Measurements from ENCODE around the gene NRROS. TPM values are rescaled to one million over a fixed set of nuclear protein-coding genes. Genes with fewer than 3 reads are reported as not detected.
"Not testable (repeated sequence)": the region's sequence is repeated elsewhere in the genome, so short reads cannot be mapped to it uniquely, and the experiment has no call there.

NRROS gene
- polyA plus RNA-seq, 1 donor = 2.1 TPM

DNA sequence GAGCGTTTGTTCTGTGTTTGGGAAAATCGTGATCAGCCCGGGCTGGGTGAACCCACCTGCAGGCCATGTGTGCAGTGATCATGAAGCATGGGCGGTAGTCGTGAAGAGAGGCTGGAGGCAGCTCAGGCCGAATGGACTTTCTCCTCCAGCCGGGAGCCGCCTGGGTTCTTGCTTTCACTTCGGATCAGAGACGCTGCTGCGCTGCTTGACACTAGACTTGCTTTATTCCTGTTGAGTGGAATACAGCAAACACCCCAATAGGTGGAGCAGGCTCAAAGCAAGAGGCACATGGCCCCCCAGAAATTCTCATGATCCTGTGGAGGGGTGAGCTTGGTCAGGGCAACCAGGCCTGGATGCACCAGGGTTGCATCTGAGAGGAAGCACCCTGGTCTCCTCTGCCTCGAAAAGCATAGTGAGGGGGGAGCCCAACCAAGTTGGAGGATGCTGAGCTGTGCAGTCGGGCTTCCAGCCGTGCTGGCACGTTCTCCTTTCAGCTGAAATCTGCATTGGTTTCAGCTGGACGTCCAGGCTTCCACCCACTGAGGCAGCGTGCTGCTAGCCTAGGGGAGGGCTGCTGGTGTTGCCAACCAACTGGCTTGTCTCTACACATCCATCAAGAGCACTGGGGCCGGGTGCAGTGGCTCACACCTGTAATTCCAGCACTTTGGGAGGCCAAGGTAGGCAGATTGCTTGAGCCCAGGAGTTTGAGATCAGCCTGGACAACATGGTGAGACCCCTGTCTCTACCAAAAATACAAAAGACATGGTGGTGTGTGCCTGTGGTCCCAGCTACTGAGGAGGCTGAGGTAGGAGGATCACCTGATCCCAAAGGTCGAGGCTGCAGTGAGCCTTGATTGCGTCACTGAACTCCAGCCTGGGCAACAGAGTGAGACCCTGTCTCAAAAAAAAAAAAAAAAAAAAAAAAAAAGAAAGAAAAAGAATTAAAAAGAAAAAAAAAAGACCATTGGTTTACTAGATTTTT lies 2.8 kb upstream of the NRROS start:
- WGBS (ENCODE audit: insufficient coverage, low lambda C conversion rate) = no CpG with 5 or more reads among the region's 20 CpGs
- H3K36me3 ChIP-seq (ENCODE audit: control insufficient read depth, insufficient read depth, low read length) = no peaks in the 10 kb centered on the region
- H3K27ac ChIP-seq (ENCODE audit: low read length) = no peak overlapping the region
- DNase-seq = no peak
- H3K9me3 ChIP-seq (ENCODE audit: control insufficient read depth, low read depth, low read length) = no peaks in the 10 kb centered on the region
- no peak overlapping the region for H3K4me3 ChIP-seq (ENCODE audit: low read length)
- peaks cover 7% of the 10 kb centered on the region for H3K4me1 ChIP-seq (ENCODE audit: control insufficient read depth, insufficient read depth, low read length)
- peaks cover 27% of the 10 kb centered on the region for H3K27me3 ChIP-seq (ENCODE audit: control insufficient read depth, insufficient read depth, low read length)

DNA sequence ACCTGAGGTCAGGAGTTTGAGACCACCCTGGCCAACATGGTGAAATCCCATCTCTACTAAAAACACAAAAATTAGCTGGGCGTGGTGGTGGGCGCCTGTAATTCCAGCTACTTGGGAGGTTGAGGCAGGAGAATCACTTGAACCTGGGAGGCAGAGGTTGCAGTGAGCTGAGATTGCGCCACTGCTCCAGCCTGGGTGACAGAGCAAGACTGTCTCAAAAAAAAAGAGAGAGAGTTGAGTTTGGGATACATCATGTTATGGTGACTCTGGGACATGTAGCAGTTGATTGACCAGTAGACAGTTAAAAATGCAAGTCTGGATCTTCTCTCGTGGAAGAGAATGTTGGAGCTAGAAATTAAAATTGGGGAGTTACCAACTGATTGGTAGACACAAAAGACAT lies 1.6 kb upstream of the NRROS start:
- not testable (repeated sequence) for H3K4me1 ChIP-seq (ENCODE audit: control insufficient read depth, insufficient read depth, low read length); DNase-seq; H3K4me3 ChIP-seq (ENCODE audit: low read length); H3K9me3 ChIP-seq (ENCODE audit: control insufficient read depth, low read depth, low read length); H3K27ac ChIP-seq (ENCODE audit: low read length); H3K36me3 ChIP-seq (ENCODE audit: control insufficient read depth, insufficient read depth, low read length)
- WGBS (ENCODE audit: insufficient coverage, low lambda C conversion rate) = no CpG with 5 or more reads among the region's 4 CpGs
- H3K27me3 ChIP-seq (ENCODE audit: control insufficient read depth, insufficient read depth, low read length) = peaks cover 27% of the 10 kb centered on the region

DNA sequence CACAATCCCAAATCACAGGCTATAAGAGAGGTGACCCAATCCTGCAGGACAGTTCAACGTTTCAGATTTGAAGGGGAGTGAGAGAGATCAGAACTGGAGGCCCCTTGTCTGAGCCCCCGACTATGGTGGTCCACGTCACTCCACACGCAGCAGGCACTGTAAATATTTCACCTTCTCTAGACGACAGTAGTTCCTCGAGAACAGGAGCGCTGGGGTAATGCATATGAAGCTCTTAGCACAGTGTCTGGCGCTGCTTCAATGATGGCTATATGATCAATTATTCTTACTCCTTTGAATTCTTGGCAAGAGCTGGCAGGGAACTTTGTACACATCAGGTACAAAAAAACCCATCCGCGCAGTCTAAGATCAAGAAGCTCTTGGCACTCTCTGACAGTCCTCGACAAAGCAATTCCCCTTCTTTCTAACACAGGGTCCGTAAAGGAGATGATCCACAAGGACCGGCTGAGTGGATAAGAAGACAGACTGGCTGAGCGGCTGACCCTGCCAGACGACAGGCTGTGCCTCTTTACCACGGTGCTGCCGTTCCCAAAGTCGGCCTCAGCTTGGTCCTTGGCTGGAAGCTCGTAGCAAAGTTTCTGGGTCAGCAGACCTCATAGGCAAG lies 522 bp upstream of the NRROS start:
- no peaks in the 10 kb centered on the region for H3K36me3 ChIP-seq (ENCODE audit: control insufficient read depth, insufficient read depth, low read length)
- no peak overlapping the region for H3K4me3 ChIP-seq (ENCODE audit: low read length)
- WGBS (ENCODE audit: insufficient coverage, low lambda C conversion rate) = no CpG with 5 or more reads among the region's 19 CpGs
- H3K9me3 ChIP-seq (ENCODE audit: control insufficient read depth, low read depth, low read length) = no peaks in the 10 kb centered on the region
- peaks cover 27% of the 10 kb centered on the region for H3K27me3 ChIP-seq (ENCODE audit: control insufficient read depth, insufficient read depth, low read length)
- peak in 1 of 2 donors; percentile 47 for DNase-seq
- no peaks in the 10 kb centered on the region for H3K4me1 ChIP-seq (ENCODE audit: control insufficient read depth, insufficient read depth, low read length)
- H3K27ac ChIP-seq (ENCODE audit: low read length) = no peak overlapping the region

DNA sequence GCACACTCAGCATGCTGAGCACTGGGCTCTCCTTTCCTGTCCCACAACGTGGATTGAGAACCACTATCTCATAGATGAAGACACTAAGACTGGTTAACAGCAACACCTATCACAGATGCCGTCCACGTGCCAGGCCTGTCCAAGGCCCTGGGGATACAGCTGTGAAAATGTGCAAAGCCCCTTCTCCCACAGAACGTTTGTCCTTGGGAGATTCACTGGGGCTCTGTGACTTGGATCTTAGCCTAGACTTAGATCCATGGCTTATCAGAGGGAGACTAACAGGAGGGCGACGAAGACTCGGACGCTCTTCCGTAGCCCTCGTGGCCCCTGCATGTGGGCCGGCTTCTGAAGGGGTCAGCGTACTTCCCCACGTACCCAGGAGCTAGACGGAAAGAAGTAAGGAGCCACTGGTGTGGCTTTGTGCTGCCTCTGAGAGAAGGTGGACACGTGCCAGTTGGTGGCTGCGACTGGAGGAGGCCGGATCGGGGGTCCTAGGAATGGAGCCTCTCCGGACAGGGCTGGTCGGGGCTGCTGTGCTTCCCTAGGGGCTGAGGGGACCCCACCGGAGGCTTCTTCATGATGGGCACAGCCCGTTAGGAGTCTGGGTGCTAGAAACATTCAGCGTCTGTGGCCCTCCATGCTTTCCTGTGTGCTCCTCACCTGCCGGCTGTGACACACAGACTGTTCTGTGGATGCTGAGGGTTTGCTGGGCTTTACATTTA lies 964 bp downstream of the NRROS start:
- no peak overlapping the region for H3K4me3 ChIP-seq (ENCODE audit: low read length)
- WGBS (ENCODE audit: insufficient coverage, low lambda C conversion rate) = no CpG with 5 or more reads among the region's 24 CpGs
- no peaks in the 10 kb centered on the region for H3K36me3 ChIP-seq (ENCODE audit: control insufficient read depth, insufficient read depth, low read length)
- H3K4me1 ChIP-seq (ENCODE audit: control insufficient read depth, insufficient read depth, low read length) = no peaks in the 10 kb centered on the region
- no peak for DNase-seq
- no peaks in the 10 kb centered on the region for H3K9me3 ChIP-seq (ENCODE audit: control insufficient read depth, low read depth, low read length)
- H3K27ac ChIP-seq (ENCODE audit: low read length) = no peak overlapping the region
- peaks cover 27% of the 10 kb centered on the region for H3K27me3 ChIP-seq (ENCODE audit: control insufficient read depth, insufficient read depth, low read length)

DNA sequence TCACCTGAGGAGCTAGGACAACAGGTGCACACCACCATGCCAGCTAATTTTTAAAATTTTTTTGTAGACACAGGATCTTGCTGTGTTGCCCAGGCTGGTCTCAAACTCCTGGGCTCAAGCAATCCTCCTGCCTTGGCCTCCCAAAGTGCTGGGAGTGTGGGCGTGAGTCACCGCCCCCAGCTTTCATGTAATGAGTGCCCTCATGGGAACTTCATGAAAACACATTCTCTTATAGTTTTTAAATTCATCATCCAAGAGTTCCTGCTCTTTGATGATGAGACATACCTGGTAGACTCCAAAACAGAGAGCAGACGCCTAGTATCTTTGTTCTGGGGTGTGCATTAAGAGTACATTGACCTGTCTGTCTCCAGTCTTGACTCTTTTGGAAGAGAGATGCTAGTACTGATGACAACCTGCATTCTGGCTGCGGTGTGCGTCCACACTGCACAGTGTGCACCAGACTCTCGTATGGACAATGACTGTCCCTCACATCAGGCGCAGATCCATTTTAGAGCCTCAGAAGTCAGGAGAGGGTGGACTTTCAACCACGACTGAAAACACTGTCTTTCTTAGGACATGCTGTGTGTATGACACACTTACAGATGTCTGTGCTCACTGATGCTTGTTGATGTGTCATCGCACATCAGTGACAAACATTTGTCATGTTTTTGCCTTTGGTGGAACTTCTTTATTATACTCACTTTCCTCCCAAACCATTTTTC lies 2.0 kb downstream of the NRROS start:
- H3K36me3 ChIP-seq (ENCODE audit: control insufficient read depth, insufficient read depth, low read length) = no peaks in the 10 kb centered on the region
- no peaks in the 10 kb centered on the region for H3K4me1 ChIP-seq (ENCODE audit: control insufficient read depth, insufficient read depth, low read length)
- H3K27me3 ChIP-seq (ENCODE audit: control insufficient read depth, insufficient read depth, low read length) = peaks cover 26% of the 10 kb centered on the region
- no peak overlapping the region for H3K27ac ChIP-seq (ENCODE audit: low read length)
- no peak for DNase-seq
- WGBS (ENCODE audit: insufficient coverage, low lambda C conversion rate) = 100% methylated on average over 1 of the region's 9 CpGs
- H3K9me3 ChIP-seq (ENCODE audit: control insufficient read depth, low read depth, low read length) = no peaks in the 10 kb centered on the region
- no peak overlapping the region for H3K4me3 ChIP-seq (ENCODE audit: low read length)

DNA sequence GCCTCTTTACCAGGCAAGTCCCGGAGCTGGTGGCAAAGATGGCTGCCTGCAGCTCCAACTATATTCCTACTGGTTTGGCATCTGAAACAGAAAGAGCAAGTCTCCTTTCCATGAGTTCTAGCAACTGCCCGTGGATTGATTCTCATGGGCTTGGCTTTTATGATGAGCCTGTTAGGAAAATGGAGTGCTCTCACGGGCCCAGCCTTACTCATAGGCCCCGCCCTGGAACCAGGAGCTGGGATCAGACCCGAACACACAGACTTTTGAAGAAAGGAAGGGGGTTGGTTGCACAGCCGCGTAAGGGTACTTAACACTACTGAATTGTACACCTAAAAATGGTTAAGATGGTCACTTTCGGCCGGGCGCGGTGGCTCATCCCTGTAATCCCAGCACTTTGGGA lies 2.9 kb downstream of the NRROS start:
- Histone ChIP-seq H3K27ac (ENCODE audit: low read length) (no peak overlapping the region), H3K4me3 (ENCODE audit: low read length) (no peak overlapping the region), H3K9me3 (ENCODE audit: control insufficient read depth, low read depth, low read length) (no peaks in the 10 kb centered on the region), H3K4me1 (ENCODE audit: control insufficient read depth, insufficient read depth, low read length) (no peaks in the 10 kb centered on the region), H3K36me3 (ENCODE audit: control insufficient read depth, insufficient read depth, low read length) (no peaks in the 10 kb centered on the region), H3K27me3 (ENCODE audit: control insufficient read depth, insufficient read depth, low read length) (peaks cover 22% of the 10 kb centered on the region)
- WGBS (ENCODE audit: insufficient coverage, low lambda C conversion rate) = no CpG with 5 or more reads among the region's 11 CpGs
- no peak for DNase-seq

DNA sequence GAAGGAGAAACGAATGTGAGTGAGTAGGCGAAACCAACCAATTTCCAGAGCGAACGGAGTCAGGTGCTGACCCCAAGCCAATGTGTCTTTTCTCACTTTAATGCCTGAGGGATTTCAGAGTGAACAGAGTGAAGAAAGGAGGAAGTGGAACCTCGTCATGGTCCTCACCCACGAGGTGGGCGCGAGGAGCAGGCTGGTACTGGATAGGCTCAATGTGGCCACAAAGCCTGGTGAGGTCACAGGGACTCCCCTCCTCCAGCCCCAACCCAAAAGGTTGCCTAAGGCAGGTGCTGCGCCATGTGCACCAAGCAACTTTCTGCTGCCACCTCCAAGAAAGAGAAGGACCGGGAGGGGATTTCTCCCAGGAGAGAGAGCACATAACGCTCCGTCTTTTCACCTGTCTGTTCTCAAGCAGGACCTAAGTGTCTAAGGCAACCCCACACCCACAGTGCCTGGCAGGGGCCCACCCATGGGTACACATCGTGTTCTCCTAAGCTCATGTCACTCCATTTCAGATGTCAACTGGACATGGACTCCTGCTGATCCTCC lies 3.8 kb downstream of the NRROS start:
- H3K4me3 ChIP-seq (ENCODE audit: low read length) = no peak overlapping the region
- H3K9me3 ChIP-seq (ENCODE audit: control insufficient read depth, low read depth, low read length) = no peaks in the 10 kb centered on the region
- no peaks in the 10 kb centered on the region for H3K36me3 ChIP-seq (ENCODE audit: control insufficient read depth, insufficient read depth, low read length)
- H3K27me3 ChIP-seq (ENCODE audit: control insufficient read depth, insufficient read depth, low read length) = peaks cover 19% of the 10 kb centered on the region
- no peak for DNase-seq
- no peak overlapping the region for H3K27ac ChIP-seq (ENCODE audit: low read length)
- no peaks in the 10 kb centered on the region for H3K4me1 ChIP-seq (ENCODE audit: control insufficient read depth, insufficient read depth, low read length)
- WGBS (ENCODE audit: insufficient coverage, low lambda C conversion rate) = no CpG with 5 or more reads among the region's 13 CpGs

DNA sequence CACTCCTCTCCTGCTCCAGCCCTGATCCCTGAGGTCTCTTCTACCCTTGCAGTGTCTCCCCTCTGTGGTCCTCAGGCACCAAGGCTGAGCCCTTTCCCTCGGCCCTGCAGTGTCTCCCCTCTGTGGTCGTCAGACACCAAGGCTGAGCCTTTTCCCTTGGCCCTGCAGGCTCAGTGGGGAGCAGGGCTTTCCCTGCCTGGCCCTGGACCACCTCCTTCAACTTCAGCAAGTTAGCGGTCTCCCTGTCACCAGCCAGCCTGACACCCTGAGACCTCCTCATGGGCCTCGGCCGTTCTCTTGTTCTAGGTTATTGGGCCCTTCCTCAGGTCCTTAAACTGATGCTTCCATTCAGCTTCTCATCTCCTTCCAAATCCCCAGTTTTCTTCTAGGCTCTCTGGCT lies 4.3 kb downstream of the NRROS start:
- WGBS (ENCODE audit: insufficient coverage, low lambda C conversion rate) = no CpG with 5 or more reads among the region's 5 CpGs
- H3K27me3 ChIP-seq (ENCODE audit: control insufficient read depth, insufficient read depth, low read length) = peaks cover 14% of the 10 kb centered on the region
- no peaks in the 10 kb centered on the region for H3K4me1 ChIP-seq (ENCODE audit: control insufficient read depth, insufficient read depth, low read length)
- no peak overlapping the region for H3K27ac ChIP-seq (ENCODE audit: low read length)
- H3K4me3 ChIP-seq (ENCODE audit: low read length) = no peak overlapping the region
- no peaks in the 10 kb centered on the region for H3K36me3 ChIP-seq (ENCODE audit: control insufficient read depth, insufficient read depth, low read length)
- DNase-seq = no peak
- no peaks in the 10 kb centered on the region for H3K9me3 ChIP-seq (ENCODE audit: control insufficient read depth, low read depth, low read length)

DNA sequence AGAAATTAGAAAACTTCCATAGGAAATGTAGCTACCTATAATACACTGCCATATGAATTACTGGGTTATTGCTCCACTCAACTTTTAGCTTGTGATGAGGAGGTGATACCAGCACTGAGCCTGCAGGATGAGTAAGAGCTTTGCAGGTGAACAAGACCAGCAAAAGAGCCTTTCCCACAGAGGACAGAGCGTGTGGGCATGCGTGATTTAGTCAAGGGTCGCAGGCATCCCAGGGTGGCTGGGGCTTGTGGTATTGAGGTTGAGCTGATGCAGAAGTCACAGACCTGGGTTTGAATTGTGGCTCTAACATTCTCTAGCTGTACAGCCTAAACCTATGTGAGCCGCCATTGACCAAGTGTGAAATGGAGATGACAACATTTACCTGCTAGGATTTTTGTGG lies 5.6 kb downstream of the NRROS start:
- Histone ChIP-seq H3K36me3 (ENCODE audit: control insufficient read depth, insufficient read depth, low read length) (no peaks in the 10 kb centered on the region), H3K27me3 (ENCODE audit: control insufficient read depth, insufficient read depth, low read length) (peaks cover 5% of the 10 kb centered on the region), H3K27ac (ENCODE audit: low read length) (no peak overlapping the region), H3K4me1 (ENCODE audit: control insufficient read depth, insufficient read depth, low read length) (no peaks in the 10 kb centered on the region), H3K9me3 (ENCODE audit: control insufficient read depth, low read depth, low read length) (no peaks in the 10 kb centered on the region), H3K4me3 (ENCODE audit: low read length) (no peak overlapping the region)
- WGBS (ENCODE audit: insufficient coverage, low lambda C conversion rate) = 100% methylated on average over 2 of the region's 4 CpGs
- DNase-seq = no peak

All from large intestine (tissue), 3 donors.